HEK293 (cell line): ENCODE data around the gene ABCF1.
A peak's percentile ranks its signal among the peaks of the same experiment; 100 is the strongest.

Experiments
- FEZF1 ChIP-seq: fragments of 450-650 bp; formaldehyde crosslinking; IDR thresholded peaks from 2 replicates; pipeline ENCODE4 v1.5.1; 2016; ENCODE audit warnings: missing biosample characterization, missing genetic modification characterization
- GLI2 ChIP-seq: fragments of 450-650 bp; formaldehyde crosslinking; IDR thresholded peaks from 2 replicates; pipeline ENCODE4; 2017; ENCODE audit warnings: missing biosample characterization, missing genetic modification characterization, low read depth, borderline replicate concordance
- IKZF3 ChIP-seq: fragments of 450-650 bp; IDR thresholded peaks from 2 replicates; pipeline ENCODE4 v1.5.0; 2018; ENCODE audit warnings: missing biosample characterization, mild to moderate bottlenecking, missing genetic modification characterization, moderate library complexity
- KLF16 ChIP-seq: fragments of 450-650 bp; formaldehyde crosslinking; IDR thresholded peaks from 2 replicates; pipeline ENCODE4 v1.5.1; 2017; ENCODE audit warnings: missing biosample characterization, missing genetic modification characterization
- KLF9 ChIP-seq: fragments of 450-650 bp; formaldehyde crosslinking; IDR thresholded peaks from 2 replicates; pipeline ENCODE4 v1.5.1; 2016; ENCODE audit warnings: missing biosample characterization, missing genetic modification characterization, low read depth
- PATZ1 ChIP-seq: fragments of 450-650 bp; formaldehyde crosslinking; IDR thresholded peaks from 2 replicates; pipeline ENCODE4 v1.5.1; 2016; ENCODE audit warnings: missing biosample characterization, missing genetic modification characterization
- PRDM6 ChIP-seq: fragments of 450-650 bp; formaldehyde crosslinking; IDR thresholded peaks from 2 replicates; pipeline ENCODE4 v1.5.1; 2017; ENCODE audit warnings: missing biosample characterization, missing genetic modification characterization
- RBAK ChIP-seq: fragments of 450-650 bp; formaldehyde crosslinking; IDR thresholded peaks from 2 replicates; pipeline ENCODE4 v1.5.1; 2016; ENCODE audit warnings: missing biosample characterization, missing genetic modification characterization
- SALL2 ChIP-seq: fragments of 450-650 bp; formaldehyde crosslinking; IDR thresholded peaks from 2 replicates; pipeline ENCODE4 v1.5.0; 2017; ENCODE audit warnings: missing biosample characterization, mild to moderate bottlenecking, missing genetic modification characterization, borderline replicate concordance
- TCF7L2 ChIP-seq: IDR thresholded peaks from 2 replicates; pipeline ENCODE4 v1.6.1; 2011; ENCODE audit warnings: low read depth, mild to moderate bottlenecking, inconsistent platforms, low read length, moderate library complexity, borderline replicate concordance
- YY1 ChIP-seq: fragments of 450-650 bp; formaldehyde crosslinking; IDR thresholded peaks from 2 replicates; pipeline ENCODE4 v1.5.1; 2018; ENCODE audit warnings: missing biosample characterization, missing genetic modification characterization
- ZBTB6 ChIP-seq: fragments of 450-650 bp; formaldehyde crosslinking; IDR thresholded peaks from 2 replicates; pipeline ENCODE4 v1.5.1; 2017; ENCODE audit warnings: missing biosample characterization, missing genetic modification characterization
- ZBTB8A ChIP-seq: fragments of 450-650 bp; formaldehyde crosslinking; IDR thresholded peaks from 2 replicates; pipeline ENCODE4 v1.5.1; 2016; ENCODE audit warnings: missing biosample characterization, missing genetic modification characterization
- ZNF112 ChIP-seq: fragments of 450-650 bp; formaldehyde crosslinking; IDR thresholded peaks from 2 replicates; pipeline ENCODE4 v1.5.0; 2017; ENCODE audit warnings: missing biosample characterization, missing genetic modification characterization
- ZNF121 ChIP-seq: fragments of 450-650 bp; formaldehyde crosslinking; IDR thresholded peaks from 2 replicates; pipeline ENCODE4 v1.5.1; 2016; ENCODE audit warnings: missing biosample characterization, missing genetic modification characterization
- ZNF23 ChIP-seq: fragments of 450-650 bp; formaldehyde crosslinking; IDR thresholded peaks from 2 replicates; pipeline ENCODE4 v1.5.1; 2016; ENCODE audit warnings: missing biosample characterization, missing genetic modification characterization, borderline replicate concordance
- ZNF274 ChIP-seq, 2 experiments: fragments of 200-500 bp in 1 of 2; fragments of 450-650 bp in 1 of 2; sonication (Bioruptor generic) in 1 of 2; formaldehyde crosslinking in 1 of 2; IDR thresholded peaks; 2 replicates each; pipeline versions ENCODE4 v1.5.1 to v1.6.1; 2014 to 2016; ENCODE audit warnings: borderline replicate concordance in 1 of 2, inconsistent platforms in 1 of 2, low read length in 1 of 2, missing biosample characterization in 1 of 2, missing genetic modification characterization in 1 of 2
- ZNF302 ChIP-seq: fragments of 450-650 bp; formaldehyde crosslinking; IDR thresholded peaks from 2 replicates; pipeline ENCODE4 v1.5.1; 2016; ENCODE audit warnings: missing biosample characterization, missing genetic modification characterization, low read depth
- ZNF488 ChIP-seq: fragments of 450-650 bp; formaldehyde crosslinking; IDR thresholded peaks from 2 replicates; pipeline ENCODE4 v1.5.1; 2016; ENCODE audit warnings: missing biosample characterization, missing genetic modification characterization
- ZNF513 ChIP-seq: fragments of 450-650 bp; IDR thresholded peaks from 2 replicates; pipeline ENCODE4 v1.5.1; 2018; ENCODE audit warnings: missing biosample characterization, missing genetic modification characterization
- ZNF521 ChIP-seq: fragments of 450-650 bp; formaldehyde crosslinking; IDR thresholded peaks from 2 replicates; pipeline ENCODE4 v1.5.1; 2017; ENCODE audit warnings: missing biosample characterization, mild to moderate bottlenecking, missing genetic modification characterization
- ZNF548 ChIP-seq: fragments of 450-650 bp; formaldehyde crosslinking; IDR thresholded peaks from 2 replicates; pipeline ENCODE4 v1.5.1; 2016; ENCODE audit warnings: missing biosample characterization, missing genetic modification characterization
- ZNF561 ChIP-seq: fragments of 450-650 bp; IDR thresholded peaks from 2 replicates; pipeline ENCODE4 v1.5.1; 2018; ENCODE audit warnings: missing biosample characterization, missing genetic modification characterization, borderline replicate concordance
- ZNF585B ChIP-seq: fragments of 450-650 bp; formaldehyde crosslinking; IDR thresholded peaks from 2 replicates; pipeline ENCODE4 v1.5.1; 2016; ENCODE audit warnings: missing biosample characterization, missing genetic modification characterization
- ZNF624 ChIP-seq: fragments of 450-650 bp; formaldehyde crosslinking; IDR thresholded peaks from 2 replicates; pipeline ENCODE4 v1.5.1; 2017; ENCODE audit warnings: missing biosample characterization, missing genetic modification characterization
- ZNF626 ChIP-seq: fragments of 450-650 bp; sonication (Bioruptor Pico); formaldehyde crosslinking; IDR thresholded peaks from 2 replicates; pipeline ENCODE4 v1.5.1; 2018; ENCODE audit warnings: missing biosample characterization, missing genetic modification characterization, inconsistent platforms
- ZNF658 ChIP-seq: fragments of 450-650 bp; formaldehyde crosslinking; IDR thresholded peaks from 2 replicates; pipeline ENCODE4; 2016; ENCODE audit warnings: missing biosample characterization, missing genetic modification characterization
- ZNF677 ChIP-seq: fragments of 450-650 bp; IDR thresholded peaks from 2 replicates; pipeline ENCODE4 v1.5.0; 2018; ENCODE audit warnings: missing biosample characterization, mild to moderate bottlenecking, missing genetic modification characterization, moderate library complexity
- ZNF692 ChIP-seq: fragments of 450-650 bp; formaldehyde crosslinking; IDR thresholded peaks from 2 replicates; pipeline ENCODE4 v1.5.1; 2016; ENCODE audit warnings: missing biosample characterization, missing genetic modification characterization
- ZNF747 ChIP-seq: fragments of 450-650 bp; formaldehyde crosslinking; IDR thresholded peaks from 2 replicates; pipeline ENCODE4 v1.5.1; 2016; ENCODE audit warnings: missing biosample characterization, missing genetic modification characterization
- ZNF76 ChIP-seq: fragments of 450-650 bp; formaldehyde crosslinking; IDR thresholded peaks from 2 replicates; pipeline ENCODE4; 2016; ENCODE audit warnings: low read depth, missing biosample characterization, missing genetic modification characterization, borderline replicate concordance

The ABCF1 gene

GRCh38 chr6:30571075-30571761 lies at the start of gene ABCF1 (continued):
- TF ChIP-seq ZNF521 (no peak), ZNF112 (tag by site-specific recombination) (no peak), ZNF488 (tag by site-specific recombination) (no peak), PRDM6 (tag by site-specific recombination) (no peak), ZNF658 (tag by site-specific recombination) (no peak), SALL2 (tag by site-specific recombination) (no peak), ZNF302 (no peak), KLF9 (tag by site-specific recombination) (peak; percentile 99), ZNF23 (tag by site-specific recombination) (no peak), PATZ1 (tag by site-specific recombination) (peak; percentile 82), ZNF747 (tag by site-specific recombination) (no peak), ZNF585B (tag by site-specific recombination) (no peak), ZNF548 (tag by site-specific recombination) (no peak), ZNF626 (no peak), ZBTB6 (no peak), ZNF677 (tag by site-specific recombination) (no peak), ZNF121 (tag by site-specific recombination) (no peak), ZNF692 (tag by site-specific recombination) (peak; percentile 82), ZNF76 (0 out of 2 replicates have a peak, but pooled peaks have one; percentile 54), ZNF561 (tag by site-specific recombination) (peak; percentile 82; the same call in 1 of the 2 replicates), YY1 (tag by site-specific recombination) (peak; percentile 30; the same call in 1 of the 2 replicates), TCF7L2 (no peak), FEZF1 (tag by site-specific recombination) (no peak), ZNF624 (no peak), ZBTB8A (tag by site-specific recombination) (peak; percentile 15; the same call in 1 of the 2 replicates), GLI2 (no peak), ZNF274 (IDR thresholded peaks at IDR 0.05; ENCODE audit: low read length) (no peak), ZNF274 (tag by site-specific recombination; IDR thresholded peaks at IDR 0.05; ENCODE audit: borderline replicate concordance) (no peak), ZNF513 (tag by site-specific recombination) (no peak), RBAK (tag by site-specific recombination) (no peak), KLF16 (tag by site-specific recombination) (no peak), IKZF3 (tag by site-specific recombination) (peak; percentile 29; the same call in 1 of the 2 replicates)
